Thoracic aorta (tissue), 2 donors: ENCODE results near the gene SH3PXD2A. TPM values are rescaled to one million over a fixed set of nuclear protein-coding genes. Genes with fewer than 3 reads are reported as not detected.

Experiments
- ATAC-seq: fragments of 150-250 bp; one replicate; pipeline ENCODE4 v1.8.0; 2017; ENCODE audit warnings: low read depth; ENCODE audit not compliant: insufficient number of reproducible peaks, low FRiP score
- DNase-seq: peaks from one replicate; pipeline ENCODE4 v3.0.0-alpha.2; 2020; ENCODE audit warnings: low spot score
- H3K27ac ChIP-seq, 2 donors: fragments of 200-600 bp; sonication (generic); 1 replicate in 1 of 2; 2 replicates in 1 of 2; pipeline ENCODE4 v1.5.1; 2016; ENCODE audit warnings: mild to moderate bottlenecking in 2 of 2, moderate library complexity in 2 of 2
- H3K27me3 ChIP-seq: fragments of 200-600 bp; sonication (generic); replicated peaks from 2 replicates; pipeline ENCODE4 v1.6.0; 2016; ENCODE audit warnings: mild to moderate bottlenecking; ENCODE audit not compliant: insufficient read depth
- H3K36me3 ChIP-seq: fragments of 200-600 bp; sonication (generic); one replicate; pipeline ENCODE4 v1.5.1; 2016
- H3K4me1 ChIP-seq, 2 donors: fragments of 200-600 bp; sonication (generic); 1 replicate in 1 of 2; 2 replicates in 1 of 2; pipeline versions ENCODE4 v1.5.1 to v1.6.0; 2016; ENCODE audit warnings: low read depth in 2 of 2, mild to moderate bottlenecking in 1 of 2; ENCODE audit not compliant: control insufficient read depth in 1 of 2
- H3K4me3 ChIP-seq: fragments of 200-600 bp; sonication (generic); 2 replicates; pipeline ENCODE4 v1.5.1; 2016; ENCODE audit warnings: mild to moderate bottlenecking
- H3K9me3 ChIP-seq: fragments of 200-600 bp; sonication (generic); 2 replicates; pipeline ENCODE4 v1.5.1; 2016
- total RNA-seq, 2 donors: library from RNA; depleted of rRNA; stranded (reverse); fragments of >200 nt; gene quantifications; one replicate each; pipeline versions ENCODE4 v1.1.0 to v1.2.3, GENCODE V29; 2016
- TF ChIP-seq, protein P1 (sequence below): fragments of 200-600 bp; sonication (generic); IDR thresholded peaks from one replicate; pipeline ENCODE4 v1.5.1; 2019; ENCODE audit warnings: antibody characterized with exemption

The SH3PXD2A gene
- total RNA-seq, 2 donors from 2014 or later, result 28.3 to 51.5 TPM

DNA sequence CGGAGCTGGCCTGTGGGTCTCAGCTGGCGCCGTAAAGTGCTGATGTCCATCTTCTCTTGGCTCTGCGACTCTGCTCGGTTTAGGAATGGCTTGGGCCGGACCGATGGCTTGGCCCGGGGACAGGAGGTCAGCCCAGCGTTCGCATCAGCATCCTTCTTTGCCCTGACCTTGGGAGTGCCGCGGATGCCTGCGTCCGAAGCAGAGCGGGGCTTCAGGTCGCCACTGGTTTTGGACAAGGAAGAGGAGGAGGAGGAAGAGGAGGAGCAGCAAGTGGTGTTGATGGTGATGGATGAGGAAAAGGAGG is 252.6 kb downstream of the SH3PXD2A start:
- H3K36me3 ChIP-seq, result peaks cover 19% of the 10 kb centered on the region
- no peaks in the 10 kb centered on the region for H3K9me3 ChIP-seq
- peaks cover 10 to 32% of the 10 kb centered on the region in 2 donors for H3K4me1 ChIP-seq
- ATAC-seq (no peak), DNase-seq (no peak)
- H3K27ac ChIP-seq, result no peak overlapping the region
- H3K27me3 ChIP-seq, result no peaks in the 10 kb centered on the region
- H3K4me3 ChIP-seq, result no peak overlapping the region
- TF ChIP-seq, protein P1, sequence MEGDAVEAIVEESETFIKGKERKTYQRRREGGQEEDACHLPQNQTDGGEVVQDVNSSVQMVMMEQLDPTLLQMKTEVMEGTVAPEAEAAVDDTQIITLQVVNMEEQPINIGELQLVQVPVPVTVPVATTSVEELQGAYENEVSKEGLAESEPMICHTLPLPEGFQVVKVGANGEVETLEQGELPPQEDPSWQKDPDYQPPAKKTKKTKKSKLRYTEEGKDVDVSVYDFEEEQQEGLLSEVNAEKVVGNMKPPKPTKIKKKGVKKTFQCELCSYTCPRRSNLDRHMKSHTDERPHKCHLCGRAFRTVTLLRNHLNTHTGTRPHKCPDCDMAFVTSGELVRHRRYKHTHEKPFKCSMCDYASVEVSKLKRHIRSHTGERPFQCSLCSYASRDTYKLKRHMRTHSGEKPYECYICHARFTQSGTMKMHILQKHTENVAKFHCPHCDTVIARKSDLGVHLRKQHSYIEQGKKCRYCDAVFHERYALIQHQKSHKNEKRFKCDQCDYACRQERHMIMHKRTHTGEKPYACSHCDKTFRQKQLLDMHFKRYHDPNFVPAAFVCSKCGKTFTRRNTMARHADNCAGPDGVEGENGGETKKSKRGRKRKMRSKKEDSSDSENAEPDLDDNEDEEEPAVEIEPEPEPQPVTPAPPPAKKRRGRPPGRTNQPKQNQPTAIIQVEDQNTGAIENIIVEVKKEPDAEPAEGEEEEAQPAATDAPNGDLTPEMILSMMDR, result no peak

DNA sequence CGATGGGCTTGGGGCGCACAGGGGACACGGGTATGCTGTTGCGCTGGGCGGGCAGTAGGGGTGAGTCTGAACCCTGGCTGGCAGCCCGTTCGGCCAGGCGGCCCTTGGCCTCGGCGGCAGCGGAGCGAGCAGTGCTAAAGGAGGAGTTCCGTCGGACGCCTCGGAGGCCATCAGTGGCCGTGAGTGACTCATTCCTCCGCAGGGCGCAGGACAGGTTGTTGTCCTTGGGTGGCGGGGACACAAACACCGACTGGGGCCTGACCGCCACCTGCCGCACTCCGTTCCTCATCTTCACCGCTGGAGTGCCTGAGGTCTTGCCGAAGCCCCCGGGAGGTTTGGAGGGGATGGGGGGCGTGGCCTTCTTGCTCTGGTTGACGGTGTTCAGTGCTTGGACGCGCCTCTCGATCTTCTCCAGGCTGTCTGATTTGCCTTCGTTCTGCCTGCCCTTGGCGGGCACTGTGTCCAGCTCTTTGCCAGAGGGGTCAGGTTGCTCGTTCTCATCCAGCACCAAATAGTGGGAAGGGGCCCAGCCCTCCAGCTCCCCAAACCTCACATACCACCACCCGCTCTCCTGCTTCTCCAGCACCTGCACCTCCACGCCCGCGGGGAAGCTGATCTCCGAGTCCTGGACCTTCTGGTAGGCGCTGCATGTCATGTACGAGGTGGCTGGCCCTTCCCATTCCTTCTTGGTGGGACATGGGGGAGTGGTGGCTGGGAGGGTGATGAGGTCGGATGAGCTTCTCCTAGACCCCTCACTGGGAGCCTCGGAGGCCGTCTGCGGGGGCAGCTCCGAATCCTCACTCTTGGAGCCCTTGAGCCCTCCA is 253.1 kb downstream of the SH3PXD2A start:
- Histone ChIP-seq H3K27me3 (no peaks in the 10 kb centered on the region), H3K36me3 (peaks cover 19% of the 10 kb centered on the region), H3K9me3 (no peaks in the 10 kb centered on the region), H3K27ac (no peak overlapping the region), H3K4me1 (peaks cover 10 to 33% of the 10 kb centered on the region in 2 donors), H3K4me3 (no peak overlapping the region)
- ATAC-seq (no peak), DNase-seq (no peak)
- TF ChIP-seq, protein P1, result no peak

- Histone ChIP-seq H3K4me1 (peaks cover 10 to 43% of the 10 kb centered on the region in 2 donors), H3K27ac (peak overlapping the region in 1 of 2 donors; percentile 30), H3K36me3 (peaks cover 19% of the 10 kb centered on the region), H3K27me3 (no peaks in the 10 kb centered on the region), H3K9me3 (no peaks in the 10 kb centered on the region), H3K4me3 (no peak overlapping the region)
- no peak for DNase-seq
- TF ChIP-seq, protein P1, result no peak
- no peak for ATAC-seq
Measured at GRCh38 chr10:103600956-103601569, 254.3 kb downstream of the SH3PXD2A start.

DNA sequence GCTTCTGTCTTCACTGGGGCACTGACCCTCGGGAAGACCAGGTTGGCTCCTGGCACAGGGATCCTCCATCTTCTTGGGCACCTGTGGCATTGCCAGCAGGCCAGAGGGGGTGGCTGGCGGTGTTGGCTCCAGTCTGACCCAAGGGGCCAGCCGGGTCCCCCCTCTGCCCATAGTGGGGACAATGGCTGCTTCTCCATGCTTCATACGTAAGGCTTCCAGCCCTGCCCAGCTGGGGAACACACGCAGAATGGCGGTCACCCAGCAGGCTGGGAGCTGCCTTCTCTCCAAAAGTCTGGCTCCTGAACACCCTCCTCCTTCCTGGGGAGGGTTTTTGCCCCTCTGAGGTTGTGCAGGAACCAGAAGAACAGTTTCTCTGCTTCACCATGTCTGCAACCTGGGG is 255.1 kb downstream of the SH3PXD2A start:
- DNase-seq (no peak), ATAC-seq (no peak)
- H3K4me3 ChIP-seq, result no peak overlapping the region
- no peaks in the 10 kb centered on the region for H3K27me3 ChIP-seq
- TF ChIP-seq, protein P1, result no peak
- peaks cover 10 to 39% of the 10 kb centered on the region in 2 donors for H3K4me1 ChIP-seq
- no peaks in the 10 kb centered on the region for H3K9me3 ChIP-seq
- peaks cover 19% of the 10 kb centered on the region for H3K36me3 ChIP-seq
- peak overlapping the region in 1 of 2 donors; percentile 30 for H3K27ac ChIP-seq

GRCh38 chr10:103599907-103600306 is 255.5 kb downstream of the SH3PXD2A start:
- Histone ChIP-seq H3K27ac (no peak overlapping the region), H3K27me3 (no peaks in the 10 kb centered on the region), H3K4me3 (no peak overlapping the region), H3K4me1 (peaks cover 10 to 39% of the 10 kb centered on the region in 2 donors), H3K36me3 (peaks cover 19% of the 10 kb centered on the region), H3K9me3 (no peaks in the 10 kb centered on the region)
- no peak for DNase-seq
- TF ChIP-seq, protein P1, result no peak
- no peak for ATAC-seq
